GM12873 (cell line): ENCODE measurements around the gene COG1.

Experiments
- TF ChIP-seq, protein P1 (sequence below): IDR thresholded peaks from 2 replicates; pipeline ENCODE4 v1.5.1; 2012; ENCODE audit warnings: low read depth, mild to moderate bottlenecking, moderate library complexity, low read length, control low read depth; ENCODE audit not compliant: insufficient read depth; ENCODE audit errors: missing control alignments

Gene COG1

DNA sequence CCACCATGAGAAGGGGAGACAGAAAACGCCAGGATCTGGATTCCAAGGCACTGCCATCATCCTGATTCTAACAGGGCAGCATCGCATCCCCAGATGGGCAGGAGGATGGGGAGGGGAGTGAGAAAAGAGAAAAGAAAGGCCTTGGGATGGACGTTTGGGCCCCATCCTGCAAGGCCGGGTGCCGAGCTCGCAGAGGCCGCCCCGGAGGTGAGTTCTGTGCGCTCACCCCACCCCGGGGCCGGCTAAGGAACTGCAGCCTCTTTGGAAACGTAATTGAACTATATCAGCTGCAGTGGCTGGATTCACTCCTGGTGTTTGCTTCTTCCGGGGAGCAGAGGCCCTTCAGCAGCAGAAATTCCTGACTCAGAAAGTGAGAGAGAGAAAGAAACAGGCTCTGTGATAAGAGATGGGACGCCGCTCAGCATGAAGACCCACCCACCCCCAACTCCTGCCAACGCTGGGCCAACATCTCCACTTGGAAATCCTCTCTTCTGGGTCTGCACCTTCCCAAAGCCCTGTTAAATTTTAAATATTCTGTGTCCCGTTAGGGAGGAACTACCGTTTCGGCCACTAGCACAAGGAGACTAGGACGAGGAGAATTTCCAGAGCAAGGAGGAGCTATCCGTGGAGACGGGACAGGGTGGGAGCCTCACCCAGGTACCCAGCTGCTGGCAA, 36.6 kb upstream of the COG1 start:
- TF ChIP-seq, protein P1, sequence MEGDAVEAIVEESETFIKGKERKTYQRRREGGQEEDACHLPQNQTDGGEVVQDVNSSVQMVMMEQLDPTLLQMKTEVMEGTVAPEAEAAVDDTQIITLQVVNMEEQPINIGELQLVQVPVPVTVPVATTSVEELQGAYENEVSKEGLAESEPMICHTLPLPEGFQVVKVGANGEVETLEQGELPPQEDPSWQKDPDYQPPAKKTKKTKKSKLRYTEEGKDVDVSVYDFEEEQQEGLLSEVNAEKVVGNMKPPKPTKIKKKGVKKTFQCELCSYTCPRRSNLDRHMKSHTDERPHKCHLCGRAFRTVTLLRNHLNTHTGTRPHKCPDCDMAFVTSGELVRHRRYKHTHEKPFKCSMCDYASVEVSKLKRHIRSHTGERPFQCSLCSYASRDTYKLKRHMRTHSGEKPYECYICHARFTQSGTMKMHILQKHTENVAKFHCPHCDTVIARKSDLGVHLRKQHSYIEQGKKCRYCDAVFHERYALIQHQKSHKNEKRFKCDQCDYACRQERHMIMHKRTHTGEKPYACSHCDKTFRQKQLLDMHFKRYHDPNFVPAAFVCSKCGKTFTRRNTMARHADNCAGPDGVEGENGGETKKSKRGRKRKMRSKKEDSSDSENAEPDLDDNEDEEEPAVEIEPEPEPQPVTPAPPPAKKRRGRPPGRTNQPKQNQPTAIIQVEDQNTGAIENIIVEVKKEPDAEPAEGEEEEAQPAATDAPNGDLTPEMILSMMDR: peak; percentile 88

DNA sequence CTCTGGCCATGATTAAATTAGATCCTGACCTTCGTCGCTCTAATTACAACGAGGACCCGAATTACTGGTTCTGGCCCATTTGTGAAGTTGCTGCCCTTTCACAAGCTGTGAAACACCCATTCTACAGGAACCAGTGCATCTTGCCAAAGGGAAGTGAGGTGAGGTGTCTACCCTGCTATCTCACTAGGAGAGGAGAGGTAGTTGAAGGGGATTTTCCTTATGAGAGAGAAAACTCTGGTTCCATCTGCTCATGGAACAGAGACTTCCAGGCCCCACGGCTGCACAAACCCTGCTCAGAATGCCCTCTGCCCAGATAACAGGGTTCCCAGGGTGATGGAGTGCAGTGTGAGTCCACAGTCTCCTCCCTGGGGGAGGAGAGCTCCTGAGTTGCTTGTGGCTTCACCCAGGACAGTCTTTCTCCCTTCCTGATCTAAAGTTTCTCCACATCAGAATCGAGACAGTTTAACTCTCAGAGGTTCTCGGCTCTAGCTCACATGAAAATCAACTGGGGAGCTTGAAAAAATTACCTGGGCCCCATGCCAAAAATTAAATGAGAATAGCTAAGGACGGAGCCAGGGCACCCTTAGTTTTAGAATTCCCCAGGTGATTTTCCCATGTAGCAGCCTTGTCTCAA, 35.9 kb upstream of the COG1 start:
- TF ChIP-seq, protein P1: no peak

DNA sequence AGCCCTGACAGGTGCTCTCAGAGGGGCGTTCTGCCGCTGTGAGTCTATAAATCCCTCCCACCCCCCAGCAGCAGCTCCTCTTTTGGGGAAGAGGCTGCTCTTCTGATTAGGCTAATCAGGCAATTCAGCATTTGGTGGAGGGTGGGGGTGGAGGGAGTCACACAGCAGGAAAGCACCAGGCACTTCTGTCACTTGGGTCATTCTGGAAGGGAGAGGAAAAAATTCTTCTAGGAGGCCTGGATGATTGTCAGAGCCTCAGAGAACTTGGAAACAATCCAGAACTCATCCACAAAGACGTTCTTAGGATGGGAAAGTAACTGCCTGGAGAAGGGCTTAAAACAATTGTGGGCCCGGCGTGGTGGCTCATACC, 35.3 kb upstream of the COG1 start:
- TF ChIP-seq, protein P1: no peak

DNA sequence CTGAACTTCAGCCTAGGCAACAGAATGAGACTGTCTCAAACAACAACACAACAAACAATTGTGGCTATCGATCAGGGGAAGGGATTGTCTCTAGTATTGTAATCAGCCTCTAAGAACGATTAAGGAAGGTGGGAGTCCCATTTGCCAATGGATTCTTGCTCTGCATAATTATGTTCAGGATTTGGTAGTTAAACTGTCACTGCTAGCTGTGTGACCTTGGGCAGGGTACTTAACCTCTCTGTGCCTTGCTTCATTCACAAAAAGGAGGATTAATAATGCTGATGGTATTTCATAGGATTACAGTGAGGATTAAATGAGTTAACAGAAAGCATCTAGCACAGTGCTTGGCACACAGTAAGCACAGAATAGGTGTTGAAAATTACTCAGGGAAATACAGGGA, 34.7 kb upstream of the COG1 start:
- TF ChIP-seq, protein P1: no peak

DNA sequence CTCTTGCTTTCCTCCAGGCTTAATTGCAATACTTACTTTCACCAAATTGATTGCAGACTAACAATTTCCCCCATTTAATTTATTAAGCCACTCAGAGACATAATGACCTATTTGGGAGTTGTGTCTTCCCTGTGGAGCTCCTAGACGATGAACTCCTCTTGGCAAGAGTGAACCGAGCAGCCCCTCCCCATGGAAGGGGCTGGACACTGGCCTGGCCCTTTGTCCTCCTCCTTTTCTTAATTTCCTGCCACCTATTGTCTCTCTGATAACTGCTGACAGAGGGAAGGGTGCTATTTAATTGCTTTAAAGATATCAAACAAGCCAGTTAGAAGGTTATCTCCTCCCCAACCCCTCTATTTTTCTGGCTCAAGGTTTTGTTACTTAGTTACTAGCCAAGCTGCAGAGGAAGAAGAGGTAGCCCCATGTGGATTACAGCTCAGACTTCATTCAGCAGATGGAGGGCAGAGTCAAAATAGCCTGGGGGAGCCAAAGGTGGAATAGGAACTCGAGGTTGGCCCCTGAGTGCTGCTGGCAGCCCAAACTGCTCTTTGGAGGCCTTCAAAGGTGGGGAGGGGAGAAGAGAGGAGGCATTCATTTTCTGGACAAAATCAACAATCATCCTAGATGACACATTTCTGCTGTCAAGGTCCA, 31.8 kb upstream of the COG1 start:
- TF ChIP-seq, protein P1: no peak

DNA sequence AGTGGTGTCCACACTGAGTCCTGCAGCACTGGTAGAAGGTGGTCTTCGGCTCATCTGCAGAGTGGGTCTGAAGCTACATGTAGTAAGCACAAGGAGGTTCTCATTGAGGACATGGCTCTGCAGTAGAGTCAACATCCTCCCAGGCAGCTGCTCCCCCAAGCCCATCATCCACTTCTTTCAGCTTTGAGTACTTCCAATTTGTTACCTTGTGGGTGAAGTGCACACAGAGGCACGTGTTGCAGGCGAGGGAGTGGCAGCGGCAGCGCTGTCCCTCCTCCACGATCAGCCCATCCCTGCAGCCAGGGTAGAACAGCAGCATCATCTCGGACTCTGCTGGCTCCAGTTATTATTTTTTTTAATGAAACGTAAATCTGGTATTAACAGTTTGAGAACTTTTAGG, 29.8 kb upstream of the COG1 start:
- TF ChIP-seq, protein P1: no peak

DNA sequence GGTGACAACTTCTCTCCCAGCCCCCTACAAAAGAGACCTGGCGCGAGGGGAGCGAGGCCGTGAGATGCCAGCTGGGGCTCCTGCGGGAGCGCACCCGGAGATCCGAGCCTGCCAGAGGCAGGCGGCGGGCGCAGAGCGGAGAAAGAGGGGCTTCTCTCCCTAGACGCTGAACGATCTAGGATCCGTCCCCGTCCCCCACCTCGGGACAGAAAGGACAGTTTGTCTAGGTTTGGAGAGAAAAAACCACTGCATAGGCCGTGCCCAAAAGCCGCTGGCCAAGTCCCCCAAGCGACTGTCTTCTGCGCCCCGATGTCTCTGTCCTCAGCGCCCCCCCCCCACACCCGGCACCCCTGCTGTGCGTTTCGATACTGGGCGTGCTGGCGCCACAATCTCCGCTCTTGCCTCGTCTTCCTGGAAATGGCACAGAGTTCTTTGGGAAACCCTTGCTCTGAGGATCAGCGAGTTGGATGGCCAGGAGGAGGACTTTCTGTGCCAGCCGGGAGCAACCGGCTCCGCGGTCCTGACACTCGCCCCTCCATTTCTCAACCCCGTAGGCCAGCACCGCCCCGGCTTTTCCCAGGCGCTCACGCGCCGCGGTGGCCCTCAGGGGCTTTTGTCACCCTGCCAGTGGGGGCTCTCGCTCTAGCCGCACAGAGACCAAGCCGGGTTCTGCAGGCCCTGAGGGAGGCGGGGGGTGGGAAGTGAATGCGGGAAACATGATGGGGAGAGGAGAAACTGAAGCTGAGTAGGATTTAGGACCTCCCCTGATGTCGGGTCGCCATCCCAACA, 27.0 kb upstream of the COG1 start:
- TF ChIP-seq, protein P1: no peak
